Pulmonary artery endothelial cell (primary cell): ENCODE measurements around the gene TMED8. TPM values are rescaled to one million over a fixed set of nuclear protein-coding genes. Genes with fewer than 3 reads are reported as not detected.
"Not testable (repeated sequence)": the region's sequence is repeated elsewhere in the genome, so short reads cannot be mapped to it uniquely, and the experiment has no call there.

Experiments
- DNase-seq: peaks from one replicate; pipeline ENCODE4 v3.0.0-alpha.2; 2011; ENCODE audit warnings: low read depth, low spot score
- total RNA-seq: library from RNA; depleted of rRNA; stranded (reverse); fragments of >200 nt; gene quantifications from 2 replicates; pipeline ENCODE4 v1.2.3, GENCODE V29; 2014

Gene TMED8
- total RNA-seq, 1 donor from 2014 or later, result 13.3 TPM

DNA sequence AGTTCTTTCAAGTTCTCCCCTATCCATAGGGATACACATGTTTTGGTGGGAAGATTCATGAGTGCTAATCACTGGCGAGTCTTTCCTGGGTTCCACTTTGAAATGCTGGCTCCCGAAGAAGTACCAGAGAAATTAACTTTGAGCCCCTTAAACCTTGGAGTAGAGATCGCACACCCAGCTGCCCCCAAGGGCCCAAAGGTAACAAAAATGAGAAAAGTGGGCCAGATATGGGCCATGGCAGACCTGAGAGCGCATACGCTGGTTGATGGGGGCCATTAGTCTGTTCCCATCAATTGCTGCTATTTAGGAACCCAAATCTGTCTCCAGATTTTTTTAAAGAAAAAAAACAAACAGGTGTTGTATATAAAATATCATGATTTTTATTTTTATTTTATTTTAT, 53.9 kb downstream of the TMED8 start:
- no peak for DNase-seq

- no peak for DNase-seq
These were observed 54.5 kb downstream of the TMED8 start for GRCh38 chr14:77322250-77322902.

GRCh38 chr14:77320238-77320935, 56.5 kb downstream of the TMED8 start, which contains the start of gene POMT2:
TSS of gene POMT2 (minus strand) at chr14:77320883. CDS start at chr14:77320681, 202 bp downstream.
- DNase-seq, result peak; percentile 63

DNA sequence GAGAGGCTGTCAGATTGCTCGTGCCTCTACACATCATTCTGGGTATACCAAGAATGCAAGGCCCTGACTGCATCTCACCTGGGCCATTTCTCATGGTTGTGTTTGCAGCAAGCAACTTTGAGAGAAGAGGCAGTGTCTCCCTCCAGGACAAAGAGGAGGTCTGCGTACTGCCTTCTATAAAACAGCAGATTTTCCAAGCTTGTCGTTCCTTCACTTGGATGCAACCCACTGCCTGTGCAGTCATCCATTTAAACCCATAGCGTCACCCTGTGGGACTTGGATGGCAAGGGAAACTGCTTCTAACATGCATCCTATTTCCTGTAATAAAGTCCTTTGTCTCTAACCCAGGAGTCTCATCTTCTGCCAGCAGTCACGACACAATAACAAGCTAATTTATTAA, 57.5 kb downstream of the TMED8 start:
- DNase-seq, result no peak

DNA sequence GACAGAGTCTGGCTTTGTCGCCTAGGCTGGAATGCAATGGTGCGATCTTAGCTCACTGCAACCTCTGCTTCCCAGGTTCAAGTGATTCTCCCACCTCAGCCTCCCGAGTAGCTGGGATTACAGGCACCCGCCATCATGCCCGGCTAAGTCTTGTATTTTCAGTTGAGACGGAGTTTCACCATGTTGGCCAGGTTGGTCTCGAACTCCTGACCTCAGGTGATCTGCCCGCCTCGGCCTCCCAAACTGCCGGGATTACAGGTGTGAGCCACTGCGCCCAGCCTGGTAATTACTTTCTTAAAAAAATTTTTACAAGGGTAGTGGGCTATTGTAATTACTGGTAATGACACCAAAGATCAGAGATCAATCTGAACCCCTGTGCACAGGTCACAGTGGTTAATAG, 58.1 kb downstream of the TMED8 start:
- not testable (repeated sequence) for DNase-seq

- no peak for DNase-seq
These were observed 58.8 kb downstream of the TMED8 start for GRCh38 chr14:77318006-77318553.

DNA sequence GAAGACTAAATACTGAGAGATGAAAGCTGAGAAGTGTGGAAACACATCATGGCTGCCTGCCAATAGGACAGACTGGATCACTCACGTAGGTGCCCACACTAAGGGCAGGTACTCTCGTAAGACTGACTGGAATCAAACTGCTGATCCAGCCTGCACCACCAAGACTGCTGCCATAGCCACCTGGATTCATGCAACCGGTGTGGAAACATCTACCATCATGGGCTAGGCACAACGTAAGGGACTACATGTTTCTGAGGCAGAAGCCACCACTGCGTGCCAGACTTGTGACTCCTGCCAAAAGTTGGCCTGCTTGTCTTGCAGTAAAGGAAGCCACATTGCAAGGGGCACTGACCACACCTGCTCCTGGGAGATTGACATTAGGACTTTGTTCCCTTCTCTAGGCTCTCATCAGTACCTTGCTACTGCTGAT, 60.0 kb downstream of the TMED8 start:
- DNase-seq, result no peak

DNA sequence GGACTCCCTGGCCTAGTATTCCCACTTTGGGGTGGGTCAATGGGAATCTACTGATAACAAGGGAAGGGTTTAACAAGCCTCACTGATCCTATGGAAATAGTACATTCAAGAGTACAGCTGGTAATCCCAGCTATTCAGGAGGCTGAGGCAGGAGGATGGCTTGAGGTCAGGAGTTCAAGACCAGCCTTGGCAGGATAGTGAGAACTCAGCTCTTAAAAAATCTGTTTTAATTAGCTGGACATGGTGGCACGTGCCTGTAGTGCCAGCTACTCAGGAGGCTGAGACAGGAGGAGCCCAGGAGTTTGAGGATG, 60.7 kb downstream of the TMED8 start:
- DNase-seq, result no peak

DNA sequence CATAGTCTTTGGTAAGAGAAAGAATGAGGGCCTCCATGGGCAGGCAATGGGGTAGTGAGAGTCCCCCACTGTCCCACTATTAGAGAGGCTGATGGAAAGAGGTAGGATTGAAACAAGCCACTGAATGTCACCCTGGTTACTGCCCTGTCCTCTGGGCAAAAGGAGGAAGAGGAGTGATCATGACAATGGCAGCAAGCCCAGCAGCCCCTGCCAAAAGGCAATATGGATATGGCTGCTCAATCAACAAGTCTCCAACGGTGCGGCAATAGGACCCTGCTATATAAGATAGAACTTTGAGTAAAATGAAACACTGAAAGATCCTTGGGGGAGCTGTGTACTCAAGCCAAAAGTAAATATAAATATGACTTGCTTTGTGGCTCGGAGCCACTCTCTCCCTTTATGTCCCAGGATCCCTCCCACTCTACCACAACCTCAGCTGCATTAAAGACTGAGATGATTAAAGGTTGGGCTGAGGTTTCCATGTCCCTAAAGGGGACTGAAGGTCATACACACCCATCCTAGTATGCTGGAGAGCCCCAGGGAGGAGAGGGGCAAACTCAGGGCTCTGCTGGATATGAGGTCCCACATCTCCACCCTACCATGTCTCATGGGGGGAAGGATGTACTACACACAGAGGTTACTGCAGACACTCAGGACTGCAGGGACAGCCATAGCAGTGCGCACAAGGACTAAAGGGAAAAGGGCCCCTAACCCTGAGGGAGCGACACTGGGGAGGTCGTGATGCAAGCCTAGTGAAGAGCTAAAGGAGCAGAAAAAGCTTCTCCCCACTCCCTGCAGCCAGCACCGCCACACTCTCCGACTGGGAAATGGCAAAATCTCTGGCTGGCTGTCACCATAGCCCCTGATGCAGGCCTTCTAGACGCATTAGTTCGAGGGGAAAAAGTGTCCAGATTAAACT, 62.1 kb downstream of the TMED8 start:
- no peak for DNase-seq

DNA sequence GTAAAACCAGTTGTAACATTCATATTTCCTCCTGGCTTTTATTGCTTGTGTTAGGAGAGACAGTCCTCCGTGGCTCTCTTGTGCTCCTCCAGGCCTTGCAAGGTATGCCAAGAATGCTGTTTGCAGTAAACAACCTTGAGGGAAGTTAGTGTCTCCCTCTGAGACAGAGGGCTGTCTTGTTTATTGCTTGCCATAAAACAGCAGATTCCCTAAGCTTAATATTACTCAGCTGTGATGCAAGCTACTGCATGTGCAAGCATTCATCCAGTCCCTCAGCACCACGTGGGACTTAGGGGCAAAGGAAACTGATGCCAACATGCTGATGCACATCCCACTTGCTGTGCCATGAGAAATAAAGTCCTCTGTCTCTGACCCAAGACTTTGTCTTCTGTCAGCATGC, 62.9 kb downstream of the TMED8 start:
- DNase-seq, result no peak

GRCh38 chr14:77313371-77313770, 63.5 kb downstream of the TMED8 start:
- no peak for DNase-seq

- no peak for DNase-seq
These were observed 65.7 kb downstream of the TMED8 start for GRCh38 chr14:77311217-77311616.

DNA sequence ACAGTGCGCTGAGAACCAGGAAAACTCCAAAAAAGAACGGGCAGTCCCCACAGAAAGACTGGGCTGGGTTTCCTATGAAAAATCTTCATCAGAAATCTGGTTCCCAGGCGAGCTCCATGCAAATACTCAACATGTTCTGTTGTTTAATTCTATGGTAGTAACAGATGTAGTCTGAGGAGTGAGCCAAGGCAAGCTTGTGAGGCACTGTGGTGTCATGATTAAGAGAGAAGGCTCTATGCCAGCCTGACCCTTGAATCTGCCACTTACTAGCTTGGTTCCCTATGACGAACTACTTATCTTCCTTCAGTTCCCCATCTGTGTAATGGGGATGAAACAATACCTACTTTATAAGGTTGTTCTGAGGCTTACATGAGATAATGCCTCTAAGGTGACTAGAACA, 66.9 kb downstream of the TMED8 start:
- no peak for DNase-seq

- DNase-seq, result no peak
These were observed 67.8 kb downstream of the TMED8 start for GRCh38 chr14:77309131-77309530.

DNA sequence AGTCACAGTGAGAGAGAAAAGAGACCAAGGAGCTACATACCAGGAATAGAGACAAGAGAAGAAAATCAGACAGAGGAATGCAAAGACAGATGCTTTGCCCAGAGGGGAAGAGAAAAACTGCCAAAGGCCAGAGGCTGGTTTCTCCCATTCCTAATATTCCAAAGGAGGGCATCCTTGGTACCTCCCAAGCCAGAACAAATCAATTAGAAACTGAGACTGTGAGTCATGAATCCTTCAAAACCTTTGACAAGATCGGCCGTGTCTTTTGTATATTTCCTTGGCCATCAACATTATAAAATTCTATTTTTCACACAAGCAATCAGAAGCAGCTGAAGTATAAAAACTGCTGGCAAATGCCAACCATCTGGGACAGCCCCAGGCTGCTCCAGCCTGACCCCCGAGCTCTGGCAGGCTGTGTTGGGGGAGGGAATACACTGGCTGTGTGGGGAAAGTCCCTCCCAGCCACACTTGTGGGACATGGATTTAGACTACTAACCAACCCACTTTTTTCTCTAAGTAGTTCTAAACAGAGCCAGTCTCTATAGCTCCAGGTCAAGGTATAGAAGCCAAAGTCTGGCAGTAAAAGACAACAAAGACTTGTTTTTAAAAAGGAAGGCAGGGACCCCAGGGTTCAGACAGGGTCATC, 69.9 kb downstream of the TMED8 start:
- DNase-seq, result no peak

DNA sequence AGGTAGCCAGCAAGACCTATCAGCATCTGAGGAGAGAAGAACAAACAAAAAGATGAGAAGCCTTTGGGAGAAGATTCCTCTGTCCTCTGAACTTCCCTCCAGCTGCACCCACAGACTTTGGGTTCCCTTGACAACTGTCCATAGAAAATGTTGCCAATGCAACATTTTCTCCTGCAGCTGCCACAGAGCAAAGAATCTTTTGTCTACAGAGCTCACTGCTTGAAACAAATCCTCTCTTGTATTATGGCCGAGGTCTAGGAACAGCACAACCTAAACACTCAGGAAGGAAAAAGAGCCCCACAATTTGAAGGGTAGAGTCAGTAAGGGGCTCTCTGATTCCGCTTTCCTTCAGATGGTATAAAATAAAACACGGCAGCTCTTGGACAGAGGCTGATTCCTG, 70.5 kb downstream of the TMED8 start:
- no peak for DNase-seq

GRCh38 chr14:77305696-77306095, 71.2 kb downstream of the TMED8 start:
- no peak for DNase-seq

GRCh38 chr14:77303417-77304156, 73.3 kb downstream of the TMED8 start:
- DNase-seq, result peak; percentile 88

DNA sequence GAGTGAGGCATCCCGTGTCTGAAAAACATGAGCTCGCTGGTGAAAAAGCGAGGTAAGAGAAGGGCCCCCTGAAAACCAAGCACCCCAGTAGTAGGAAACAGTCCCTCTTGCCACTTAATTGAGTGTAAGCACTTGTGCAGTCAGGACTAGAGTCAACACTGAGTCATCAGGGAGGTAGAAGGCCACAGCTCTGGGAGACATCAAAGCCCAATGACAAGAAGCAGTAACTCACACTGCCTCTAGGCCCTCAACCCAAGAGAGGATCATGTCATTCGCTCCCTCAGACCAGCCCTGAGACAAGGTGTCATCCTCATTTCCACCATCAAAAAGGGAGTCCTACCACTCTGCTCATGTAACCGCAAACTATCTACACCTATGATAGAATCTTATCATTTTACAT, 74.0 kb downstream of the TMED8 start:
- DNase-seq, result no peak

GRCh38 chr14:77301103-77301502, 75.8 kb downstream of the TMED8 start:
- DNase-seq, result peak; percentile 54

DNA sequence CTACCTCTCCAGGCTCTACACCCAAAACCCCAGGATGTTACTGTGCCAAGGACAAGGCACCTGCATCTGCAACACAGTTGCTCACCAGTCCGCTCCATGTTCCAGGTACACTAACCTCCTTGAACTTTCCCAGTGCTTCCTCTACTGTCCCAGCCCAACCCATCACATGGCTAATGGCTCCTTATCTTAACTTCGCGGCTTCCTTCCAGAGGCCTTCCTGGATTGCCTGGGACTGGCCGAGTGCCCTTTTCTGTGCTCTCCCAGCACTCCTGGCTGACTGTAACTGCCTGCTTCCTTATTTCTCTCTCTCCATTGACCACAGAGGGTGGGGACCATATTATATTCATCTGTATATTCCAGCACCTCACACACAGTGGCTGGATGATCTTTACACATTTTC, 77.1 kb downstream of the TMED8 start:
- no peak for DNase-seq
